Loucy (cell line): Measurements from ENCODE around the gene VGLL1.

ENCODE experiments used
- H2AFZ ChIP-seq: fragments of 200-600 bp; sonication (generic); 2 replicates; pipeline ENCODE4 v1.6.0; 2016; ENCODE audit warnings: antibody characterized with exemption, mild to moderate bottlenecking, low read length, moderate library complexity
- H3F3A ChIP-seq: fragments of 200-600 bp; 2 replicates; pipeline ENCODE4 v1.6.0; 2016; ENCODE audit warnings: antibody characterized with exemption, low read depth, mild to moderate bottlenecking
- H3K27me3 ChIP-seq: fragments of 200-600 bp; sonication (generic); 2 replicates; pipeline ENCODE4 v1.6.1; 2014; ENCODE audit warnings: low read length, mild to moderate bottlenecking; ENCODE audit not compliant: insufficient read depth, poor library complexity, severe bottlenecking
- H3K36me3 ChIP-seq: fragments of 200-600 bp; sonication (generic); 2 replicates; pipeline ENCODE4 v1.6.1; 2016; ENCODE audit warnings: low read length; ENCODE audit not compliant: insufficient read depth
- H3K4me1 ChIP-seq: fragments of 200-600 bp; sonication (generic); 2 replicates; pipeline ENCODE4 v1.5.1; 2014; ENCODE audit warnings: low read length, mild to moderate bottlenecking; ENCODE audit not compliant: insufficient read depth, poor library complexity, severe bottlenecking
- H3K4me2 ChIP-seq: fragments of 200-600 bp; sonication (generic); 2 replicates; pipeline ENCODE4 v1.6.0; 2014; ENCODE audit warnings: antibody characterized with exemption, low read length, low read depth, mild to moderate bottlenecking; ENCODE audit not compliant: poor library complexity, severe bottlenecking
- H3K4me3 ChIP-seq: fragments of 200-600 bp; sonication (generic); 2 replicates; pipeline ENCODE4 v1.5.1; 2014; ENCODE audit warnings: low read length, mild to moderate bottlenecking, mixed read lengths; ENCODE audit not compliant: poor library complexity, severe bottlenecking
- H3K79me2 ChIP-seq: fragments of 200-600 bp; sonication (generic); 2 replicates; pipeline ENCODE4 v1.6.1; 2014; ENCODE audit warnings: low read length; ENCODE audit not compliant: insufficient read depth
- H3K9ac ChIP-seq: fragments of 200-600 bp; sonication (generic); 2 replicates; pipeline ENCODE4 v1.6.0; 2014; ENCODE audit warnings: mild to moderate bottlenecking, low read depth, low read length, moderate library complexity; ENCODE audit not compliant: poor library complexity, severe bottlenecking
- H3K9me2 ChIP-seq: fragments of 200-600 bp; sonication (generic); replicated peaks from 2 replicates; pipeline ENCODE4 v1.6.1; 2016; ENCODE audit warnings: low read depth, low read length, mixed read lengths
- H3K9me3 ChIP-seq: fragments of 200-600 bp; sonication (generic); 2 replicates; pipeline ENCODE4 v1.6.1; 2014; ENCODE audit warnings: mild to moderate bottlenecking, antibody characterized with exemption, low read length, low read depth; ENCODE audit not compliant: insufficient read depth
- H4K20me1 ChIP-seq: fragments of 200-600 bp; sonication (generic); 2 replicates; pipeline ENCODE4 v1.6.0; 2014; ENCODE audit warnings: antibody characterized with exemption, low read length, mild to moderate bottlenecking; ENCODE audit not compliant: insufficient read depth, poor library complexity, severe bottlenecking
- CTCF ChIP-seq: fragments of 200-600 bp; sonication (generic); conservative IDR thresholded peaks from 2 replicates; pipeline ENCODE4 v1.5.1; 2014; ENCODE audit warnings: mild to moderate bottlenecking, antibody characterized with exemption, low read length
- EZH2phosphoT487 ChIP-seq: fragments of 200-600 bp; IDR thresholded peaks from 2 replicates; pipeline ENCODE4 v1.6.1; 2018; ENCODE audit warnings: antibody characterized with exemption, mild to moderate bottlenecking, moderate library complexity, borderline replicate concordance

VGLL1 gene

GRCh38 chrX:136585262-136585661, 53.2 kb downstream of the VGLL1 start:
- Histone ChIP-seq H3K4me3 (peak overlapping the region; percentile 38), H4K20me1 (no peaks in the 10 kb centered on the region), H3K4me2 (peak overlapping the region; percentile 52), H3F3A (peaks cover 3% of the 10 kb centered on the region; the same call in 1 of the 2 replicates), H3K79me2 (no peaks in the 10 kb centered on the region), H3K27me3 (no peaks in the 10 kb centered on the region), H3K9me3 (no peaks in the 10 kb centered on the region), H3K36me3 (no peaks in the 10 kb centered on the region), H3K4me1 (peaks cover 37% of the 10 kb centered on the region), H3K9ac (no peak overlapping the region), H2AFZ (peak overlapping the region; percentile 61; the same call in 1 of the 2 replicates), H3K9me2 (no peaks in the 10 kb centered on the region)
- TF ChIP-seq CTCF (no peak), EZH2phosphoT487 (no peak)

- TF ChIP-seq EZH2phosphoT487, result no peak
- no peak for TF ChIP-seq CTCF
- H4K20me1 ChIP-seq, result no peaks in the 10 kb centered on the region
- H2AFZ ChIP-seq, result peak overlapping the region; percentile 51
- peaks cover 37% of the 10 kb centered on the region for H3K4me1 ChIP-seq
- H3K36me3 ChIP-seq, result no peaks in the 10 kb centered on the region
- H3K9me3 ChIP-seq, result no peaks in the 10 kb centered on the region
- no peak overlapping the region for H3K9ac ChIP-seq
- H3K9me2 ChIP-seq, result no peaks in the 10 kb centered on the region
- no peaks in the 10 kb centered on the region for H3K79me2 ChIP-seq
- H3K4me2 ChIP-seq, result peak overlapping the region; percentile 52
- H3K27me3 ChIP-seq, result no peaks in the 10 kb centered on the region
- peak overlapping the region; percentile 46 for H3K4me3 ChIP-seq
- H3F3A ChIP-seq, result peaks cover 3% of the 10 kb centered on the region; the same call in 1 of the 2 replicates
These were observed 53.9 kb downstream of the VGLL1 start for GRCh38 chrX:136585960-136586359.

GRCh38 chrX:136586386-136586785, 54.4 kb downstream of the VGLL1 start:
- Histone ChIP-seq H3K4me3 (peak overlapping the region; percentile 46), H3F3A (peaks cover 3% of the 10 kb centered on the region; the same call in 1 of the 2 replicates), H3K36me3 (no peaks in the 10 kb centered on the region), H3K4me2 (peak overlapping the region; percentile 52), H3K79me2 (no peaks in the 10 kb centered on the region), H3K4me1 (peaks cover 37% of the 10 kb centered on the region), H3K9me2 (no peaks in the 10 kb centered on the region), H4K20me1 (no peaks in the 10 kb centered on the region), H3K27me3 (no peaks in the 10 kb centered on the region), H3K9ac (no peak overlapping the region), H3K9me3 (no peaks in the 10 kb centered on the region), H2AFZ (peak overlapping the region; percentile 51)
- TF ChIP-seq EZH2phosphoT487 (no peak), CTCF (no peak)
